Stimulated activated CD8-positive, alpha-beta memory T cell treated with anti-CD3 and anti-CD28 coated beads, Interleukin-15, amount 100 ng/mL, for 4 hours (primary cell): ENCODE measurements around the gene MASTL.
"Not testable (repeated sequence)": the region's sequence is repeated elsewhere in the genome, so short reads cannot be mapped to it uniquely, and the experiment has no call there.

Experiments
- DNase-seq, 2 donors: peaks; one replicate each; pipeline ENCODE4 v3.0.0-alpha.2; 2020; ENCODE audit warnings: low read depth in 2 of 2

MASTL gene

DNA sequence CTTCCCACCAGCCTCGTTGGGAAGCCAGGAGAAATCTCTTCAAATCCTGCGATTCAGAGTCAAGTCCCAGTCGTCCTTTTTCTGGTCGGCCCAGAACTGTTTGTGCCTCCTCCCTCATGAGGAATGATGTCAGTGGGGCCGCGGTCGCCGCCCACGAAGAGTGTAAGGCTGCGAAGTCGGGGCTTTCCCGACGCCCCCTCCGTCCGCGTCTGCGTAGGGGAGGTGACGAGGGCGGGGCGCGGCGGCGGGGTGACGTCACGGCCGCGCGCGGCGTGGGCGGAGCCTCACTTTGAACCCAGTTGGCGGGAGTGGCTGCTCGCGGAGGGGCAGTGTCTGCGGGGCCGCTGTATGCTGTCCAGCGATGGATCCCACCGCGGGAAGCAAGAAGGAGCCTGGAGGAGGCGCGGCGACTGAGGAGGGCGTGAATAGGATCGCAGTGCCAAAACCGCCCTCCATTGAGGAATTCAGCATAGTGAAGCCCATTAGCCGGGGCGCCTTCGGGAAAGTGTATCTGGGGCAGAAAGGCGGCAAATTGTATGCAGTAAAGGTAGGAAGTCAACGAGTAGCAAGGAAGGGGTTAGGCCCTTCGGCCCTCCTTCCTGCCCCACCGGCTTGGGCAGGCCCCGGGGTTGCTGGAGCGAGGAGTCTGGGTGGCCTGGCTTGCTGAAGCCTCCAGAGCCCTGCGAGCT, at the start of gene MASTL:
MASTL (plus strand) TSS at position 287 of the 689 bp plus-strand sequence; CDS start at position 362, 75 bp downstream.
- peak; percentile 87 to 89 for DNase-seq

DNA sequence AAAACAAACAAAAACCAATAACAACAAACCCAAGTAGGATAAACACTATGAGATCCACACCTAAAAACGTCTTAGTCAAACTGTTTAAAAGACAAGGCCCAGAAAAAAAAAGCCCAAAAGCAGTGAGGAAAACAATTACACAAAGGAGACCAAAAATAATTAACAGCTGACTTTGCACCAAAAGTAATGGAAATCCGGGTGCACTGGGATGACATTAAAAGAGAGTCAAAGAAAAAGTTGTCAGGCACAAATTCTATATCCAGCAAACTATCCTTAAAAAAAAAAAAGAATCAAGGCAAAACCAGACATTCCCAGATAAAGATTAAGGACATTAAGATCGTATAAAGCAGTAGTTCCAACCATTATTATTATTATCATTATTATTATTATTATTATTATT, 47.0 kb upstream of the MASTL start:
- no peak for DNase-seq

DNA sequence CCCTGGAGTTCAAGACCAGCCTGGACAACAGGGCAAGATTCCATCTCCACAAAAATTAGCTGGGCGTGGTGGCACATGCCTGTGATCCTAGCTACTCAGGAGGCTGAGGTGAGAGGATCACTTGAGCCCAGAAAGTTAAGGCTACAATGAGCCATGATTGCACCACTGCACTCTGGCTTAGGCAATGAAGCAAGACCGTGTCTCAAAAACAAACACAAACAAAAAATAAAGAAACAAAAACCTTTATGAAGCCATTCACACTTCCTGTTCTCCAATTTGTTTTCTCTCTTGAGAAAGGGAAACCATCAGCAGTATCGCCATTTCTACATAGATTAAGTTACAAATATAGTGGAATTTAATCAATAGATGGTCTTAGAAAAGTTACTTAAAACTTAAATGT, 20.8 kb upstream of the MASTL start:
- DNase-seq = no peak

DNA sequence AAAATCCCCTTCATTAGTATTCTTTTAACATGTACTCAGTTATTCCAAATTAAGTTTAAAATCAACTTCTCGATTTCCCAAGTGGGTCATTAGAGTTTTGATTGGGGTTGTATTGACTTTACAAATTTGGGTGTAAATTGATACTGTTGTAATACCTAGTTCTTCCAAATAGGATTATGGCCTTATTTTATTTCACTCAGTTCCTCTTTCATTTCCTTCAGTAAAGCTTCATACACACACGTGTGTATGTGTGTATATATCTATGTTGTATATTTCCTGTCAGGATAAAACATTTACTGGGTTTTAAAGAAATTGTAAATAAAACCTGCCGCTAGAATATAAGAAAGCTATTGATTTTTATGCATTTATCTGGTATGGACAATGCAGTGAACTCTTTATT, 16.9 kb upstream of the MASTL start:
- no peak for DNase-seq

DNA sequence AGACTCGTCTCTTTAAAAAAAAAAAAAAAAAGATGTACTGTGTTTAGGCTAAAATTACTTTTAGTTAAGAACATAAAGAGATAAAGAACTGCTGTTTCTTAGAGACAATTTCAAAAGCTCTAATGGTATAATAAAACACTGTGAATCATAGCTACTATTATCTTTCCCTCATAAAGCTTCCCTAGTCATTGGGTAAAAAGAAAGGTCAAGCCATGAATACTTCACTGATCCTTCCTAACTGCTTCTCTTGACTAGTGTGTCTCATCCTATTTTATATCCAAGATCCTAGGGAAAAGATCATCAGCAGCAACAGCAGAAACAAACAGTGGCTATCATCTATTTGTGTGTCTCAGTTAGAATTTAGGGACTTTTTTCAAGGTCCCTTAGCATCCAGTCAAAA, 11.5 kb upstream of the MASTL start:
- DNase-seq = no peak

DNA sequence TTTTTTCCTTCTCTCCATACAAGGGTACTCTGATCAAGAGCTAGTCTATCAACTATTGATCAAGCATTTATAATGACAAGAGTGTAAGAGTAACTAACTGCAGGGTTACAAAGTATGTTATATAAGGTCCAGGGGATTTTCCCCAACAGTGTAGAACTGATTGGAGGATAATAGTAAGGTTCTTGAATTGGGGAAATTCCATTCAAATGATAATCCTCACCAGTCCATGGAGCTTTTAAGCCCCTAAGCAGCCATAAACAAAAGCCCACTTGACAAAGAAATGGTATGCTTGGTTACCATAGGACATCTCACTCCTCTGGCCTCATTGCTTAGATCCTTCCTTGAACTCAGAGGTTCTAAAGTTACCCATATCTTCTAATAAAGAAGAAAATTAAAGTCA, 9.2 kb upstream of the MASTL start:
- DNase-seq = no peak

DNA sequence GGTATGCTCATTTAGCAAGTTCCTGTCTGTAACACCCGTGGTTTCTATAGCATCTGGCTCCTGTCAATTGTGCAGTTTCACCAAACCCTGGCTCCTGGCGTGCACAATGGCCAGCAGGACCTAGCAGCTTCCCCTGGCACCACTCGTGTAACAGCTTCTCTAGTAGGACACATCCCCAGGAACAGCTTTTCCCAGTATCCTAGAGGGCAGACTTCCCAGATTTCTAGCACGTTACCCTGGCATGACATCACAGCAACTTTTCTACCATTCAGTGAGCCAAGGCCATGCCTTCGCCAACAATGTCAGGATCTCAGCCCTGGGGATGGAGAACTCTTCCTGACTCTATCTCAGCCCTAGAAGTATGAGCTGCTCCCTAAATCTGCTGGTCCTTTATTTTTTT, 7.5 kb upstream of the MASTL start:
- DNase-seq = no peak

DNA sequence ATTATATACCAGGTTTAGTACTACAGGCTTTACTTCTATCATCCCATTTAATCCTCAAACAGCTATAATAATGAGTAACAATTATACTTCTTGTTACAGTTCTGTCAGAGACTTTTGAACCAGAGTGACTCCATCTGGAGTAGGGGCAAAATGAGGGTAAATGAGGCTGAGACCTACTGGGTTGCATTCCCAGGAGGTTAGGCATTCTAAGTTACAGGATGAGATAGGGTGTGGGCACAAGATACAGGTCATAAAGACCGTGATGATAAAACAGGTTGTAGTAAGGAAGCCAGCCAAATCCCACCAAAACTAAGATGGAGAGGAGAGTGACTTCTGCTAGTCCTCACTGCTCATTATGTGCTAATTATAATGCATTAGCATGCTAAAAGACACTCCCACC, 4.9 kb upstream of the MASTL start:
- no peak for DNase-seq

DNA sequence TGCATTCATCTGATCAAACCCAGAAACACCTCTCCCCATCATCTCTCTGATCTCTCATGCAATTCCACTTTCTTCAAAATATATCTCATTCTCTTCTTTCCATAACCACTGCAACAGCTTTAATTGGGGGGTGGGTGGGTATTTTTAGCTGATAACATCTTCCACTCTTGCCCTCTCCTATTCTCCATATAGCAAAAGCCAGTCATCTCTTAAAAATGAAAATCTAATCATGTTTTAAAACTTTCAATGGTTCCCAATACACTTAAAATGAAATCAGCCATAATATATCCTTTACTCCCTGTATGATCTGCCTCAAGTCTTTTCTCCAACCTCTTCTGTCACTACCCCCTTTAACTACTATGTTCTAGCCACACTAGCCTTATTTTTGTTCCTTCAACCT, 2.5 kb upstream of the MASTL start:
- DNase-seq = no peak

DNA sequence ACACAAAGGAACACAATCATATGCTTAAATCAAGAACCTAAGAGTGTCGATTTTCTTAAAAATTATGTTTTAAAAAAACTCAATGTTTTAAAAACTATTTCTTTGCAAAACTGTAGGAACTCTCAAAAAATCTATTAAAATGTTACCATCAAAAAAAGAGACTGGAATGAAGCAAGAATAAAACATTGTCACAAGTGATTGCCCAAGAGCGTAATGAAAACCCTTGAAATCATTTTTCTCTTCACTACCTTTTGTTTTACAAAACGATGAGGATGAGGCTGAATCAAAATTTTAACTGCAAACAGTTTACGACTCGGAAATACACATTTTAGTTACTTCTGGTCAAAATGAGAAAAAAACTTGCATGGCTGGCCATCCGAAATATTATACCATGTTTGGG, 1.8 kb upstream of the MASTL start:
- no peak for DNase-seq

DNA sequence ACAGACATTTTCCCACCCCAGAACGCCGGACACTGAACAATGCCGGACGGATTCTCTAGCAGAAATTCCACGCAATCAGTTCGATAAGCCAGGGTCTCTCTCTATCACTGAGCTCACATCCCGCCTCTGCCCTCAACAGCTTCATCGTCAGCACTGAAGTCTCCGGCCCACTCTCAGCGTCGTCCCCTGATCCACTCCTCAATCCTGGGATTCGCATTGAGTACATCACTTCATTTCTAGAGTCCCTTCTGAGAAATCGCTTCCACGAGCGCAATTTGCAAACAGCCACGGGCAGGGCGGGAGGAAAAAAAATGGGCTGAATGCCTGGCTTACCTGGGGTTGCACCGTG, 1.3 kb upstream of the MASTL start:
- DNase-seq = no peak

DNA sequence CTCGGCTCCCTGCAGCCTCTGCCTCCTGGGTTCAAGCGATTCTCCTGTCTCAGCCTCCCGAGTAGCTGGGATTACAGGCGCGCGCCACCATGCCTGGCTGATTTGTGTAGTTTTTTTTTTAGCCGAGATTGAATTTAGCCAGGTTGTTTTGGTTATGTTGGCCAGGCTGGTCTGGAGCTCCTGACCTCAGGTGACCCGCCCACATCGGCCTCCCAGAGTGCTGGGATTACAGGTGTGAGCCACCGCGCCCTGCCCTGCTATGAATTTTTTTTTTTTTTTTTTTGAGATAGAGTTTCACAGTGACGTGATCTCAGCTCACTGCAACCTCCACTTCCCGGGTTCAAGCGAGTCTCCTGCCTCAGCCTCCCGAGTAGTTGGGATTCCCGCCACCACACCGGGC, 1.4 kb downstream of the MASTL start:
- DNase-seq = not testable (repeated sequence)

DNA sequence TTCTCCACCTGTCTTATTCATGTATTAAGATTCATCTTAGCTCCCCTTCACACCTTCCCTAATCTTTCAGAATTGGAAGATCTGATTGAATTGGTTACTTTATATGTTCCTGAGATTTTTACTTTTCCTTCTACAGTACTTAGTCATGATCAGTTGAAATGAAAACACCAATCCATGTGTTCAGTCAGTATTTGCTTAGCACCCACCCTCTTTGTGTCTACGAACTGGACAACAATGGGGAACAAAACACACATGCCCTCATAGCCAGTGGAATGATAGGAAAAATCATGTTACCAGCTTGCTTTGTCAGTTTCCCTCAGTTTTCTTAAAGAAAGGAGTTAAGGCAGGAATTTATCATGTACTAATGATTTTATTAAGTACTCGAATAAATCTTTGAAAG, 2.0 kb downstream of the MASTL start:
- DNase-seq = no peak

DNA sequence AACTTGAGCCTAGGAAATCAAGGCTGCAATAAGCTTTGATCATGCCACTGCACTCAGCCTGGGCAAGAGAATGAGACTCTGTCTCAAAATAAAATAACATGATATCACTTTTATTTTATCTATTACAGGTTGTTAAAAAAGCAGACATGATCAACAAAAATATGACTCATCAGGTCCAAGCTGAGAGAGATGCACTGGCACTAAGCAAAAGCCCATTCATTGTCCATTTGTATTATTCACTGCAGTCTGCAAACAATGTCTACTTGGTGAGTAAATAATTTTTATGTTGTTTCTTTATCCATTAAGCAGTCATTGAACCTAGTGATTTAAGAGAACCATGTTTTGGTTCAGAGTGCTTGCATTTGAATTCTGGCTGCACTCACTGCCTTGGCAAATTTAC, 3.3 kb downstream of the MASTL start:
- no peak for DNase-seq

DNA sequence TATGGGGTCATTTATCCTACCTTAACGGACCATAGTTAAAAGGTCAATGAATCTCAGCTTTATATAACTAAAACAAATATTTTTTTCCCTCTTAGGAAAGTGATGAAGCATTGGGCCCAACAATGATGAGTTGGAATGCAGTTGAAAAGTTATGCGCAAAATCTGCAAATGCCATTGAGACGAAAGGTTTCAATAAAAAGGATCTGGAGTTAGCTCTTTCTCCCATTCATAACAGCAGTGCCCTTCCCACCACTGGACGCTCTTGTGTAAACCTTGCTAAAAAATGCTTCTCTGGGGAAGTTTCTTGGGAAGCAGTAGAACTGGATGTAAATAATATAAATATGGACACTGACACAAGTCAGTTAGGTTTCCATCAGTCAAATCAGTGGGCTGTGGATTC, 14.7 kb downstream of the MASTL start:
- DNase-seq = no peak

DNA sequence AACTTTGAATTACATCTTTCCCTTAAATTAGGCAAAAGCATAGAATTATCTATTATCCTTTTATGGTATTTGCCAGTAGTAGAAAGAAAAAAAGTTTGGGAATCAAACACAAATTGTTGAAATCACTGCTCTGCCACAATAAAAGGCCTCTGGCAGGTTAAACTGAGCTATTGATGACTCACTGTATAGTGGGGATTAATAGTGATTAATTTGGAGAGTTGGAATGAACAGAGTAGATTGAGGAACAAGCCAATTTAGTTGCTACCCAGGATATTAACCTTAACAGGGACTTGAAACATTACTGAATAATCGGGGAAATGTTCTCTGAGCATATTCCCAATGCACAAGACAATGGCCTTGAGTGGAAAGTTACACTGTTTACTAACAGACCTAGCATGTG, 33.1 kb downstream of the MASTL start:
- DNase-seq = no peak

DNA sequence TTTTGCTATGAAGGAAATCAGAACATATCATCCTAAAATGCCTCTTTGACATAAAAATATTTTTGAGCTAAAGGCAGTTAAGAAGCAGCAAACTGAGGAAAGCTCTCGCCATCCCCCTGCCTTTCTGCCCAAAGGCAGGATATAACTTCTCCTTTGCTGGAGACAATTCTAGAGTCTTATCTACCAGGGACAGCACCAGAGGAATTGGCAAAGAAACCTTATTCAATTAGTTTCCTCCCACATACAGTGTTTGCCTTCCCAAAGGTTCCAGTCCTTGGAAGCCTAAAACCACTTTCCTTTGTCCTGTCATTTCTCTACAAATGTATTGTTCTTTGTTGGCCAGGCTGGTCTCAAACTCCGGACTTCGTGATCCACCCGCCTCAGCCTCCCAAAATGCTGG, 33.7 kb downstream of the MASTL start:
- DNase-seq = no peak

DNA sequence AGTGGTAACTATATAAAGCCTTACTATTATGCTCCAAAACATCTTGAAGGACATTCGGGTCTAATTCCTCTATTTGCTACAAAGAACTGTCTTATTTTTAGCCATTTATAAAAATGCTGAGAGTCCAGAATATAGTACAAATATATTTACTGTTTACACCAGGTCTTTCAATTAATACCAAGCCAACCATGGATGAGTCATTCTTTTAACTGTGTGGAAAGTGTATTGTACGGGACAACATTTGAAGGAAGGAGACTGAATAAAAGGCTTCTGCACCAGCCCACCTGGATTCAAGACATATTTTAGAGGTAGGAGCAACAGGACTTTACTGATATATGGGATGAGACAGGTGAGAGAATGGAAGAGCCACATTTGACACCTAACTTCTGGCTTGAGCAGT, 35.4 kb downstream of the MASTL start:
- DNase-seq = no peak

DNA sequence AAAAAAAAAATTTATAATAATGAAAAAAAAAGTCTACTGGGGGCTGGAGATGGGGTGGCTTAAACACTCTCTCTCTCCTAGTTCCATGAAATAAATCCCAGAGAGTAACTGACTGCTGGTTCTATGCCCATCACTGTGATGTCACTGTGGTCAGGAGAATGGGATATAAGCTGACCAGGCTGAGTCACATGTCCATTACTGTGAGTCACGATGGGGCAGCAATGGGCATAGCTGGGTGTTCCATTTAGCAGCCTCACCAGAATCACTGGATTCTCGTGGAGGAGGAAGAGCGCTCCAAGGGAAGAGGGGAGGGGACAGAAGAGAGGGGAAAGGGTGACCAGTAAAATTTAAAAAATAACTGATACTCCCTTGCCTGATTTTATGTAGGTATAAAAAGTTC, 37.1 kb downstream of the MASTL start:
- no peak for DNase-seq

DNA sequence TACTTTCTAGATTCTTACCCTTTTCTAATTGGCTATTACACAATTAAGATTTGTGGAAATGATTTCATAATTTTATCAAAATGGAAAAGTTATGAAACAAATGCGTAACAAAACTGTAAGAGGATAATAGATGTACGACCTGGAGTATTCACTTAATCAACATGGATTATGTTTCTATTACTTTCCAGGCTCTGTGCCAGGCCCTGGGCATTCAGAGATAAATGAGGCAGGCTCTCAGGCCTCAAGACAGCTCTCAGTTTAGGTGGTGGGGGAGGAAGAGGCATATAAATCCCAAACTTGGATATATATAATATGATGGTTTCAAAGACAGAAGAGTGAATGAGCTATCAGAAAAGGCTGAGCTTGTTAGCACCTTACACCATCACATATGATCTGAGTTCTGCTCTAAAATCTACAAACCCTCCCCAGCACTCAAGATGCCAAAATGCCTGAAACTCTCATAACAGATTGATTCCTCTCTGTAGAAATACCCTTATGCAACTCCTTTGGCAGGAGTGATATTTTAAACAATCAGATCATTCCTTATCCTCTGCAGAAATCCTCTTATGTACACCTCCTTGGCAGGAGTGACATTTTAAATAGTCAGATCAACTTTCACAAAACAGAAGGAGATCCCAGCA, 42.9 kb downstream of the MASTL start:
- no peak for DNase-seq

DNA sequence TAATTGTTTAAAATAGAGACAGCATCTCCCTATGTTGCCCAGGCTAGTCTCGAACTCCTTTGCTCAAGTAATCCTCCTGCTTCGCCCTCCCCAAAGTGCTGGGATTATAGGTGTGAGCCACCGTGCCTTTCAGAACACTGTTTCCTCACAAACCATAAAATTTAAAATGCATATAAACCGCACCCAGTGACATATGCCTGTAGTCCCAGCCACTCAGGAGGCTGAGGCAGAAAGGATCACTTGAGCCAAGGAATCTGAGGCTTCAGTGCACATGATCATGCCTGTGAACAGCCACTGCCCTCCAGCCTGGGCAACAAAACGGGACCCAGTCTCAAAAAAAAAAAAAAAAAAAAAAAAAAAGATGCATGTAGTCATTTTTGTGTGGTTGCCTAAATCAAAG, 48.7 kb downstream of the MASTL start:
- no peak for DNase-seq

DNA sequence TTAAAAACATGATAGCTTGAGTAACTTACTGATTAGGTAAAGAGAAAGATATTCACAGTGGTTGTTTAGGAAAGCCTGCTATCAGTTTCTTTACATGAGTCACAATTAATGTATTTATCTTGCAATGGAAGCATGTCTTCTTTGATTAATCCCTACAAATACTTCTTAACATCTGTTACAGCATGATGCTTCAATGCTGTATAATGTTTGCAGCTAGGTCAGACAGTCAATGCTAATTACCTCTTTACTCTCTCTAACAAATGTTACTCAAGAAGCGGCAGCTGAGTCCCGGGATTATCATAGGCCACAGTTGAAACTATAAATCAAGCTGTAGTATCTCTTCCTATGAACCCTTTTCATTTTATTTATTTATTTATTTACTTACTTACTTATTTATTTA, 52.2 kb downstream of the MASTL start:
- DNase-seq = no peak

DNA sequence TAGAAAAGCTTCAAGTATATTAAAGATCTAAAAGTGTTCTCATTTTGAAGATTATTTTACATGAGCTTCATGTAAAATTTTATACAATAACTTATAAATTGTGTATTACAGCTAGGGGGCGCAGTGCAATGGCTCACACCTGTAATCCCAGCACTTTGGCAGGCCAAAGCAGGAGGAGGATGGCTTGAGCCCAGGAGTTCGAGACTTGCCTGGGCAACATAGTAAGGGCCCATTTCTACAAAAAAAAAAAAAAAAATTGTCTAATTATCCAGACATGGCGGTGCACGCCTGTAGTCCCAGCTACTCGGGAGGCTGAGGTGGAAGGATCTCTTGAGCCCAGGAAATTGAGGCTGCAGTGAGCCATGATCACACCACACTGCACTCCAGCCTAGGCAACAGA, 68.8 kb downstream of the MASTL start:
- DNase-seq = no peak

DNA sequence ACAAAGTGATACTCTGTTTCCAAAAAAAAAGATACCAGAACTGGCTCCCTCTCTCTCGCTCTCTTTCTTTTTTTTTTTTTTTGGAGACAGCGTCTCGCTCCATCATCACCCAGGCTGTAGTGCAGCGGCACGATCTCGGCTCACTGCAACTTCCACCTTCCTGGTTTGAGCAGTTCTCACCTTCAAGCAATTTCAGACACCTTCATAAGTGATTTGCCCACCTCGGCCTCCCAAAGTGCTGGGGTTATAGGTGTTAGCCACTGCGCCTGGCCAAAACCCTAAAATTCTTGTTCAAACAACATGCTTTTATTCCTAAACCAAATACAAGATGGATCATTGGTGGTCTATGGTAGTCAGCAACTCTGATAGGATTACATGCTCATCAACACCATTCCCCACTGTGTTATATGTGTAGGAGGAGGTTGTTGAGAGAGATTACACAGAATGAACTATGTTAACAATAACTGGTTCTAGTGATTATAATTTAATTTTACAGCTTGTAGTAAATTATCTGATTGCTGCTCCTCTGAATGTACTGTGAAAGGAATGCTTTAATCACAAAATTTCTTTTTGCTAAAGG, 69.9 kb downstream of the MASTL start:
- no peak for DNase-seq
